ENCODE results near the gene ZNF536. TPM values are rescaled to one million over a fixed set of nuclear protein-coding genes. Genes with fewer than 3 reads are reported as not detected.

The ZNF536 gene
- total and polyA plus RNA-seq, 2 donors (not counting 3 experiments of a cell fraction or from before 2014, with no cell fraction given) = not detected

GRCh38 chr19:30444686-30445232 lies 72.6 kb downstream of the ZNF536 start:
- Histone ChIP-seq H3K27ac (ENCODE audit: insufficient read depth, low read depth, low read length) (no peak overlapping the region), H3K9me3 (replicated peaks; ENCODE audit: control insufficient read depth, insufficient read depth, low read length) (peaks cover 8% of the 10 kb centered on the region)
- intact Hi-C loops (cut with micrococcal nuclease) = no loop called here

More at GRCh38 chr19:30444686-30445232, 72.6 kb downstream of the ZNF536 start:
- Histone ChIP-seq H4K20me1 (replicated peaks; ENCODE audit: control insufficient read depth, extremely low read depth, insufficient read depth, low read length) (no peaks in the 10 kb centered on the region), H3K4me1 (ENCODE audit: control insufficient read depth, extremely low read depth, insufficient read depth, low read length) (no peaks in the 10 kb centered on the region), H3K79me2 (ENCODE audit: control insufficient read depth, insufficient read depth, low read length) (no peaks in the 10 kb centered on the region), H2AFZ (ENCODE audit: low read depth, low read length) (no peak overlapping the region), H3K27me3 (ENCODE audit: control insufficient read depth in 2 of 2, insufficient read depth in 2 of 2, low read length in 2 of 2) (no peaks in the 10 kb centered on the region), H3K4me3 (replicated peaks in 1 of 3; ENCODE audit: insufficient read depth in 1 of 3, low read depth in 1 of 3, low read length in 3 of 3) (no peak overlapping the region), H3K4me2 (ENCODE audit: insufficient read depth, low read length) (no peak overlapping the region), H3K9ac (replicated peaks; ENCODE audit: extremely low read depth, insufficient read depth, low read length) (no peak overlapping the region), H3K36me3 (ENCODE audit: control insufficient read depth in 2 of 2, extremely low read depth in 1 of 2, insufficient read depth in 2 of 2, low read length in 2 of 2) (no peaks in the 10 kb centered on the region), H3K9me1 (replicated peaks; ENCODE audit: control insufficient read depth, extremely low read depth, insufficient read depth, low read length) (no peaks in the 10 kb centered on the region)
- FAIRE-seq (no peak), DNase-seq (ENCODE audit: low read depth, low spot score) (no peak)
- dilution Hi-C loops (cut with MboI; ENCODE audit: extremely low pct_ligation_motif_present, low sequenced_read_pairs) = no loop called here
- ChIA-PET POLR2A (no interaction called here), CTCF (no interaction called here)
- BruUV-seq (replicated peaks) = no TSS peak
- TF ChIP-seq POLR2A (IDR thresholded peaks at IDR 0.05; ENCODE audit: low read depth, low read length) = no peak
- TF ChIP-seq CTCF (IDR thresholded peaks at IDR 0.05; ENCODE audit: extremely low read depth in 1 of 2, insufficient read depth in 1 of 2, low read depth in 1 of 2, low read length in 2 of 2) = no peak
- no peak for TF ChIP-seq POLR2AphosphoS5 (IDR thresholded peaks at IDR 0.05; ENCODE audit: insufficient read depth, low read depth, low read length)
- TF ChIP-seq JUN (IDR thresholded peaks at IDR 0.05; ENCODE audit: borderline replicate concordance, insufficient read depth, insufficient read length, low read depth) = no peak
- TF ChIP-seq MAX (IDR thresholded peaks at IDR 0.05; ENCODE audit: insufficient read depth, insufficient read length) = no peak
